ENCODE measurements around the gene WIF1. TPM values are rescaled to one million over a fixed set of nuclear protein-coding genes. Genes with fewer than 3 reads are reported as not detected.

The WIF1 gene
- total RNA-seq, 1 experiment from 2014 or later = 1.8 TPM

DNA sequence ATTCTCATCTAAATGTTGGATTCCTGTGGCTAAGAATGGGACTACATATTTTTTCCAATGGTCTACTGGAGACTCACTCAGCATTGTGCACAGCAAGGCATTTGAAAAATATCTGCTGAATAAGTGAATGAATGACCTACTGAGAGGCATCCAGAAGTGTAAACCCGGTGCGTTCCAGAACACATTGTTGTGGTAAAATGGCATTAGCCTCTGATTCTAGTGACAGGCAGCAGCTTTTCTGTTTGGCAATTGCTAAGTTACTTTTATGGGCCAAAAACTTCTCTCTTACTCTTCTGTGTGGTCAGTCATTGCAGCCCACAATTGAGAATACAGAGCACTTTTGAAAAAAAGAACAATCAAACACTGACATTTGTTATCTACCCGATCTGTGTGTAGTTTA is 36.5 kb downstream of the WIF1 start:
- no peak for DNase-seq (ENCODE audit: low spot score)
- CTCF ChIA-PET = no interaction called here
- POLR2A ChIA-PET = no interaction called here
- no peak for TF ChIP-seq NR3C1 (CRISPR knock-in tag; conservative IDR thresholded peaks at IDR 0.05; ENCODE audit: low read depth)
- TF ChIP-seq IRF2 (CRISPR knock-in tag; IDR thresholded peaks at IDR 0.05; ENCODE audit: borderline replicate concordance, low read depth) = no peak
- no peak for TF ChIP-seq ZNF671 (CRISPR knock-in tag; IDR thresholded peaks at IDR 0.05)
- no peak overlapping the region for H3K27ac Mint-ChIP-seq
- H3K9me3 Mint-ChIP-seq = no peaks in the 10 kb centered on the region
- peaks cover 17% of the 10 kb centered on the region for H3K4me1 Mint-ChIP-seq
- no peaks in the 10 kb centered on the region; the same call in 1 of the 2 replicates for H3K27me3 Mint-ChIP-seq (ENCODE audit: low read depth)
- H3K4me3 Mint-ChIP-seq = no peak overlapping the region
- ATAC-seq = no peak
- no peaks in the 10 kb centered on the region for H3K36me3 Mint-ChIP-seq

DNA sequence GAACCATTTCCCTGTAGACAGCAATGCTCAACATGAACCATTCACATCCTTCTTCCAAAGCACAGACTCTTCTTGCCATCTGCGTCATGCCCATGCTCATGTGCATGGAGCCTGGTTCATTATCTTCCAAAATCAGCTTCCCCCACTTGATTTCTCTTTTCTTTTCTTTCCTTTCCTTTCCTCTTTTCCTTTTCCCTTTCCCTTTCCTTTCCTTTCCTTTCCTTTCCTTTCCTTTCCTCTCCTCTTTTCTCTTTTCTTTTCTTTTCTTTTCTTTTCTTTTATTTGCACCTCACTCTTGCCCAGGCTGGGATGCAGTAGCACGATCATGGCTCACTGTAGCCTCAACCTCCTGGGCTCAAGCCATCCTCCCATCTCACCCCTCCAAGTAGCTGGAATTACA is 37.5 kb downstream of the WIF1 start:
- Mint-ChIP-seq H3K4me1 (peaks cover 17% of the 10 kb centered on the region), H3K36me3 (no peaks in the 10 kb centered on the region), H3K27me3 (ENCODE audit: low read depth) (no peaks in the 10 kb centered on the region; the same call in 1 of the 2 replicates), H3K27ac (no peak overlapping the region), H3K4me3 (no peak overlapping the region), H3K9me3 (no peaks in the 10 kb centered on the region)
- ChIA-PET POLR2A (no interaction called here), CTCF (interaction anchor here (0.7 kb wide), 1 partner anchor 32 kb away, joined by 3 read pairs; no protein-coding TSS in a partner anchor)
- no peak for DNase-seq (ENCODE audit: low spot score)
- TF ChIP-seq, protein P1, sequence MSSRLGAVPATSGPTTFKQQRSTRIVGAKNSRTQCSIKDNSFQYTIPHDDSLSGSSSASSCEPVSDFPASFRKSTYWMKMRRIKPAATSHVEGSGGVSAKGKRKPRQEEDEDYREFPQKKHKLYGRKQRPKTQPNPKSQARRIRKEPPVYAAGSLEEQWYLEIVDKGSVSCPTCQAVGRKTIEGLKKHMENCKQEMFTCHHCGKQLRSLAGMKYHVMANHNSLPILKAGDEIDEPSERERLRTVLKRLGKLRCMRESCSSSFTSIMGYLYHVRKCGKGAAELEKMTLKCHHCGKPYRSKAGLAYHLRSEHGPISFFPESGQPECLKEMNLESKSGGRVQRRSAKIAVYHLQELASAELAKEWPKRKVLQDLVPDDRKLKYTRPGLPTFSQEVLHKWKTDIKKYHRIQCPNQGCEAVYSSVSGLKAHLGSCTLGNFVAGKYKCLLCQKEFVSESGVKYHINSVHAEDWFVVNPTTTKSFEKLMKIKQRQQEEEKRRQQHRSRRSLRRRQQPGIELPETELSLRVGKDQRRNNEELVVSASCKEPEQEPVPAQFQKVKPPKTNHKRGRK (CRISPR knock-in tag; IDR thresholded peaks at IDR 0.05; ENCODE audit: borderline replicate concordance) = 0 out of 2 replicates have a peak, but pooled peaks have one; percentile 48
- TF ChIP-seq, protein P2, sequence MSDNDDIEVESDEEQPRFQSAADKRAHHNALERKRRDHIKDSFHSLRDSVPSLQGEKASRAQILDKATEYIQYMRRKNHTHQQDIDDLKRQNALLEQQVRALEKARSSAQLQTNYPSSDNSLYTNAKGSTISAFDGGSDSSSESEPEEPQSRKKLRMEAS (CRISPR knock-in tag; IDR thresholded peaks at IDR 0.05) = no peak
- TF ChIP-seq, protein P3, sequence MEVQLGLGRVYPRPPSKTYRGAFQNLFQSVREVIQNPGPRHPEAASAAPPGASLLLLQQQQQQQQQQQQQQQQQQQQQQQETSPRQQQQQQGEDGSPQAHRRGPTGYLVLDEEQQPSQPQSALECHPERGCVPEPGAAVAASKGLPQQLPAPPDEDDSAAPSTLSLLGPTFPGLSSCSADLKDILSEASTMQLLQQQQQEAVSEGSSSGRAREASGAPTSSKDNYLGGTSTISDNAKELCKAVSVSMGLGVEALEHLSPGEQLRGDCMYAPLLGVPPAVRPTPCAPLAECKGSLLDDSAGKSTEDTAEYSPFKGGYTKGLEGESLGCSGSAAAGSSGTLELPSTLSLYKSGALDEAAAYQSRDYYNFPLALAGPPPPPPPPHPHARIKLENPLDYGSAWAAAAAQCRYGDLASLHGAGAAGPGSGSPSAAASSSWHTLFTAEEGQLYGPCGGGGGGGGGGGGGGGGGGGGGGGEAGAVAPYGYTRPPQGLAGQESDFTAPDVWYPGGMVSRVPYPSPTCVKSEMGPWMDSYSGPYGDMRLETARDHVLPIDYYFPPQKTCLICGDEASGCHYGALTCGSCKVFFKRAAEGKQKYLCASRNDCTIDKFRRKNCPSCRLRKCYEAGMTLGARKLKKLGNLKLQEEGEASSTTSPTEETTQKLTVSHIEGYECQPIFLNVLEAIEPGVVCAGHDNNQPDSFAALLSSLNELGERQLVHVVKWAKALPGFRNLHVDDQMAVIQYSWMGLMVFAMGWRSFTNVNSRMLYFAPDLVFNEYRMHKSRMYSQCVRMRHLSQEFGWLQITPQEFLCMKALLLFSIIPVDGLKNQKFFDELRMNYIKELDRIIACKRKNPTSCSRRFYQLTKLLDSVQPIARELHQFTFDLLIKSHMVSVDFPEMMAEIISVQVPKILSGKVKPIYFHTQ (CRISPR knock-in tag; IDR thresholded peaks at IDR 0.05) = no peak
- no peak for TF ChIP-seq ZNF416 (CRISPR knock-in tag; IDR thresholded peaks at IDR 0.05)
- TF ChIP-seq, protein P4, sequence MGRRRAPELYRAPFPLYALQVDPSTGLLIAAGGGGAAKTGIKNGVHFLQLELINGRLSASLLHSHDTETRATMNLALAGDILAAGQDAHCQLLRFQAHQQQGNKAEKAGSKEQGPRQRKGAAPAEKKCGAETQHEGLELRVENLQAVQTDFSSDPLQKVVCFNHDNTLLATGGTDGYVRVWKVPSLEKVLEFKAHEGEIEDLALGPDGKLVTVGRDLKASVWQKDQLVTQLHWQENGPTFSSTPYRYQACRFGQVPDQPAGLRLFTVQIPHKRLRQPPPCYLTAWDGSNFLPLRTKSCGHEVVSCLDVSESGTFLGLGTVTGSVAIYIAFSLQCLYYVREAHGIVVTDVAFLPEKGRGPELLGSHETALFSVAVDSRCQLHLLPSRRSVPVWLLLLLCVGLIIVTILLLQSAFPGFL (CRISPR knock-in tag; IDR thresholded peaks at IDR 0.05; ENCODE audit: borderline replicate concordance) = no peak
- TF ChIP-seq, protein P5, sequence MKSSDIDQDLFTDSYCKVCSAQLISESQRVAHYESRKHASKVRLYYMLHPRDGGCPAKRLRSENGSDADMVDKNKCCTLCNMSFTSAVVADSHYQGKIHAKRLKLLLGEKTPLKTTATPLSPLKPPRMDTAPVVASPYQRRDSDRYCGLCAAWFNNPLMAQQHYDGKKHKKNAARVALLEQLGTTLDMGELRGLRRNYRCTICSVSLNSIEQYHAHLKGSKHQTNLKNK (CRISPR knock-in tag; IDR thresholded peaks at IDR 0.05) = no peak
- no peak for ATAC-seq

DNA sequence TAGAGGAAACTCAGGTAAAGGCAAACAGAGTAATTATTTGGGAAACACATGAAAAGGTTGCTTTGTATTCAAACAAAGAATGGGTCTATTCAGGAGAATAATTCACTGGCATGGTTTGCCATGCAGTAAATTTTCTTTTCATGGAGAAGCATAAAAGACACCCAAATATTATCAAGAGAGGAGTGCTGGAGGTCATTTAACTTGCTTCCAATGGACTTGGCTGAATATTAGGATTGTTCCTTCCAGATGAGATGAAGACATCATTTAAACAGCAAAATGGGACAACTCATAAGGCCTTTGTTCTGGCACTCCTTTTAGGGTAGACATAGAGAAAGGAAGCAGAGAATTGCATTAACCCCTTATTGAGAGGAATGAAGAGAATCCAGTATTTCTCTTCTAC is 38.7 kb downstream of the WIF1 start:
- POLR2A ChIA-PET = no interaction called here
- Mint-ChIP-seq H3K27ac (no peak overlapping the region), H3K9me3 (no peaks in the 10 kb centered on the region), H3K36me3 (no peaks in the 10 kb centered on the region), H3K27me3 (ENCODE audit: low read depth) (no peaks in the 10 kb centered on the region; the same call in 1 of the 2 replicates), H3K4me1 (peaks cover 17% of the 10 kb centered on the region), H3K4me3 (no peak overlapping the region)
- DNase-seq (ENCODE audit: low spot score) (no peak), ATAC-seq (no peak)
- CTCF ChIA-PET = no interaction called here
- no peak for TF ChIP-seq JUN (CRISPR knock-in tag; IDR thresholded peaks at IDR 0.05)
- TF ChIP-seq, protein P6, sequence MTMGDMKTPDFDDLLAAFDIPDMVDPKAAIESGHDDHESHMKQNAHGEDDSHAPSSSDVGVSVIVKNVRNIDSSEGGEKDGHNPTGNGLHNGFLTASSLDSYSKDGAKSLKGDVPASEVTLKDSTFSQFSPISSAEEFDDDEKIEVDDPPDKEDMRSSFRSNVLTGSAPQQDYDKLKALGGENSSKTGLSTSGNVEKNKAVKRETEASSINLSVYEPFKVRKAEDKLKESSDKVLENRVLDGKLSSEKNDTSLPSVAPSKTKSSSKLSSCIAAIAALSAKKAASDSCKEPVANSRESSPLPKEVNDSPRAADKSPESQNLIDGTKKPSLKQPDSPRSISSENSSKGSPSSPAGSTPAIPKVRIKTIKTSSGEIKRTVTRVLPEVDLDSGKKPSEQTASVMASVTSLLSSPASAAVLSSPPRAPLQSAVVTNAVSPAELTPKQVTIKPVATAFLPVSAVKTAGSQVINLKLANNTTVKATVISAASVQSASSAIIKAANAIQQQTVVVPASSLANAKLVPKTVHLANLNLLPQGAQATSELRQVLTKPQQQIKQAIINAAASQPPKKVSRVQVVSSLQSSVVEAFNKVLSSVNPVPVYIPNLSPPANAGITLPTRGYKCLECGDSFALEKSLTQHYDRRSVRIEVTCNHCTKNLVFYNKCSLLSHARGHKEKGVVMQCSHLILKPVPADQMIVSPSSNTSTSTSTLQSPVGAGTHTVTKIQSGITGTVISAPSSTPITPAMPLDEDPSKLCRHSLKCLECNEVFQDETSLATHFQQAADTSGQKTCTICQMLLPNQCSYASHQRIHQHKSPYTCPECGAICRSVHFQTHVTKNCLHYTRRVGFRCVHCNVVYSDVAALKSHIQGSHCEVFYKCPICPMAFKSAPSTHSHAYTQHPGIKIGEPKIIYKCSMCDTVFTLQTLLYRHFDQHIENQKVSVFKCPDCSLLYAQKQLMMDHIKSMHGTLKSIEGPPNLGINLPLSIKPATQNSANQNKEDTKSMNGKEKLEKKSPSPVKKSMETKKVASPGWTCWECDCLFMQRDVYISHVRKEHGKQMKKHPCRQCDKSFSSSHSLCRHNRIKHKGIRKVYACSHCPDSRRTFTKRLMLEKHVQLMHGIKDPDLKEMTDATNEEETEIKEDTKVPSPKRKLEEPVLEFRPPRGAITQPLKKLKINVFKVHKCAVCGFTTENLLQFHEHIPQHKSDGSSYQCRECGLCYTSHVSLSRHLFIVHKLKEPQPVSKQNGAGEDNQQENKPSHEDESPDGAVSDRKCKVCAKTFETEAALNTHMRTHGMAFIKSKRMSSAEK (CRISPR knock-in tag; IDR thresholded peaks at IDR 0.05; ENCODE audit: borderline replicate concordance) = no peak

Data from WTC11 (cell line).